Activated T-helper 9 cell treated with anti-CD3 and anti-CD28 coated beads, Interleukin-2, amount 50 U/mL, for 16 hours (primary cell): ENCODE results near the gene MORC1.

ENCODE experiments used
- DNase-seq: peaks from one replicate; pipeline ENCODE4 v3.0.0-alpha.2; 2020; ENCODE audit warnings: low read depth

The MORC1 gene

GRCh38 chr3:109033000-109033660, 84.8 kb downstream of the MORC1 start:
- DNase-seq: no peak

GRCh38 chr3:109028753-109029152, 89.2 kb downstream of the MORC1 start:
- no peak for DNase-seq

- DNase-seq: no peak
These were observed 91.1 kb downstream of the MORC1 start for GRCh38 chr3:109026821-109027220.

- DNase-seq: no peak
These were observed 92.0 kb downstream of the MORC1 start for GRCh38 chr3:109025896-109026295.

GRCh38 chr3:109023656-109024254, 94.2 kb downstream of the MORC1 start:
- peak; percentile 10 for DNase-seq

GRCh38 chr3:109023167-109023566, 94.8 kb downstream of the MORC1 start:
- DNase-seq: no peak

GRCh38 chr3:109021556-109021955, 96.4 kb downstream of the MORC1 start:
- no peak for DNase-seq

- DNase-seq: no peak
These were observed 99.1 kb downstream of the MORC1 start for GRCh38 chr3:109018828-109019227.

- DNase-seq: no peak
These were observed 112.5 kb downstream of the MORC1 start for GRCh38 chr3:109005443-109005842.

- DNase-seq: no peak
These were observed 119.5 kb downstream of the MORC1 start for GRCh38 chr3:108998436-108998835.

- DNase-seq: no peak
These were observed 132.1 kb downstream of the MORC1 start for GRCh38 chr3:108985844-108986243.

GRCh38 chr3:108983051-108983450, 134.9 kb downstream of the MORC1 start:
- no peak for DNase-seq

GRCh38 chr3:108976058-108976457, 141.9 kb downstream of the MORC1 start:
- DNase-seq: no peak

- no peak for DNase-seq
These were observed 144.9 kb downstream of the MORC1 start for GRCh38 chr3:108973019-108973418.

GRCh38 chr3:108972482-108972881, 145.5 kb downstream of the MORC1 start:
- DNase-seq: no peak

GRCh38 chr3:108970561-108970960, 147.4 kb downstream of the MORC1 start:
- no peak for DNase-seq

- DNase-seq: no peak
These were observed 151.2 kb downstream of the MORC1 start for GRCh38 chr3:108966773-108967172.

- no peak for DNase-seq
These were observed 158.9 kb downstream of the MORC1 start for GRCh38 chr3:108959017-108959416.

GRCh38 chr3:108953700-108954099, 164.2 kb downstream of the MORC1 start, which contains the start of gene GUCA1C:
Gene GUCA1C (minus strand): TSS chr3:108953879. CDS start chr3:108953762, 117 bp downstream.
- no peak for DNase-seq

GRCh38 chr3:108953210-108953609, 164.7 kb downstream of the MORC1 start:
- DNase-seq: no peak

GRCh38 chr3:108951820-108952501, 166.0 kb downstream of the MORC1 start:
- DNase-seq: no peak

- DNase-seq: no peak
These were observed 170.1 kb downstream of the MORC1 start for GRCh38 chr3:108947855-108948254.
